Activated CD8-positive, alpha-beta memory T cell treated with anti-CD3 and anti-CD28 coated beads, Interleukin-2, amount 50 U/mL, for 48 hours (primary cell): ENCODE data around the gene C4BPA.

ENCODE experiments used
- DNase-seq: peaks from one replicate; pipeline ENCODE4 v3.0.0-alpha.2; 2020

The C4BPA gene

DNA sequence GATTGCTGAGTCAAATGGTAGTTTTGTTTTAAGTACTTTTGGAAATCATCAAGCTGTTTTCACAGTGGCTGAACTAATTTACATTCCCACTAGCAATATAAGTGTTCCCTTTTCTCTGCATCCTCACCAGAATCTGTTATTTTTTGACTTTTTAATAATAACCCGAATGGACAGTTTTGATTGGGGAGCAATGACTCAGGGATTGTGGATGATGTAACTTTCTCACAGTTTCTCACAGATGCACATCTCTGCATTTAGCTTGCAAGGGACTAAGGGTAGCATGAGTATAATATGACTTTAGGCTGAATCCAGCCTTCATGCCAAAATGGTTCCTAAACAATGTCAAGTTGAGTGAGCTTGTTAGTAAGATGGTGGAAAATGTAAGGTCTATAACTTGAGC, 90.2 kb downstream of the C4BPA start:
- no peak for DNase-seq
